Epithelial cell of esophagus (primary cell): Measurements from ENCODE around the gene NODAL.
A peak's percentile ranks its signal among the peaks of the same experiment; 100 is the strongest.

Experiments
- DNase-seq: peaks from one replicate; pipeline ENCODE4 v3.0.0; 2010; ENCODE audit warnings: low read depth
- H3K4me3 ChIP-seq: 2 replicates; pipeline ENCODE4 v1.5.1; 2011; ENCODE audit warnings: mild to moderate bottlenecking, low read length, control low read depth
- TF ChIP-seq, protein P1 (sequence below): IDR thresholded peaks from 2 replicates; pipeline ENCODE4 v1.5.1; 2011; ENCODE audit warnings: low read depth, mild to moderate bottlenecking, low read length, control low read depth, inconsistent platforms; ENCODE audit not compliant: insufficient read depth; ENCODE audit errors: missing control alignments

NODAL gene

GRCh38 chr10:70430493-70431445, 10.7 kb downstream of the NODAL start:
- TF ChIP-seq, protein P1, sequence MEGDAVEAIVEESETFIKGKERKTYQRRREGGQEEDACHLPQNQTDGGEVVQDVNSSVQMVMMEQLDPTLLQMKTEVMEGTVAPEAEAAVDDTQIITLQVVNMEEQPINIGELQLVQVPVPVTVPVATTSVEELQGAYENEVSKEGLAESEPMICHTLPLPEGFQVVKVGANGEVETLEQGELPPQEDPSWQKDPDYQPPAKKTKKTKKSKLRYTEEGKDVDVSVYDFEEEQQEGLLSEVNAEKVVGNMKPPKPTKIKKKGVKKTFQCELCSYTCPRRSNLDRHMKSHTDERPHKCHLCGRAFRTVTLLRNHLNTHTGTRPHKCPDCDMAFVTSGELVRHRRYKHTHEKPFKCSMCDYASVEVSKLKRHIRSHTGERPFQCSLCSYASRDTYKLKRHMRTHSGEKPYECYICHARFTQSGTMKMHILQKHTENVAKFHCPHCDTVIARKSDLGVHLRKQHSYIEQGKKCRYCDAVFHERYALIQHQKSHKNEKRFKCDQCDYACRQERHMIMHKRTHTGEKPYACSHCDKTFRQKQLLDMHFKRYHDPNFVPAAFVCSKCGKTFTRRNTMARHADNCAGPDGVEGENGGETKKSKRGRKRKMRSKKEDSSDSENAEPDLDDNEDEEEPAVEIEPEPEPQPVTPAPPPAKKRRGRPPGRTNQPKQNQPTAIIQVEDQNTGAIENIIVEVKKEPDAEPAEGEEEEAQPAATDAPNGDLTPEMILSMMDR = no peak
- peak; percentile 51 for DNase-seq
- H3K4me3 ChIP-seq = no peak overlapping the region

GRCh38 chr10:70426823-70427222, 14.7 kb downstream of the NODAL start:
- H3K4me3 ChIP-seq = no peak overlapping the region
- TF ChIP-seq, protein P1 = no peak
- DNase-seq = no peak

GRCh38 chr10:70425096-70425495, 16.4 kb downstream of the NODAL start:
- H3K4me3 ChIP-seq = no peak overlapping the region
- no peak for DNase-seq
- TF ChIP-seq, protein P1 = no peak

DNA sequence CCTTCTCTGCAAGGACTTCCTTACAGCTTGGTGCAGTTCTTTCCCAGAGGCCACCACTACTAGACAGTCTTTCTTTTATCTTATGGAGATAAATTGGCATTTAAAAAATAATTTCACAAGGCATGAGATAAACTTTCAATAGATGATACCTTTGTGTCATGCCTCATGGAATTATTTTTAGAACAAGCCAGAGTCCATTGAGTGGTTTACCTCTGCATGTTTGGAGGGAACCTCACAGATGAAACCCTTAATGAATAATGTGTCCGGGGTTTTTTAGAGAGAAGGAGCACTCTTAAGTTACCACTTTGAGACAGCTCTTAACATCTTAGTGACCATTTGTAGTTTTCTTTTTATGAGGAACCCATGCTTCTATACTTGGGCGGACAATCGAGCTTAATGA, 17.2 kb downstream of the NODAL start:
- H3K4me3 ChIP-seq = no peak overlapping the region
- TF ChIP-seq, protein P1 = no peak
- DNase-seq = no peak

DNA sequence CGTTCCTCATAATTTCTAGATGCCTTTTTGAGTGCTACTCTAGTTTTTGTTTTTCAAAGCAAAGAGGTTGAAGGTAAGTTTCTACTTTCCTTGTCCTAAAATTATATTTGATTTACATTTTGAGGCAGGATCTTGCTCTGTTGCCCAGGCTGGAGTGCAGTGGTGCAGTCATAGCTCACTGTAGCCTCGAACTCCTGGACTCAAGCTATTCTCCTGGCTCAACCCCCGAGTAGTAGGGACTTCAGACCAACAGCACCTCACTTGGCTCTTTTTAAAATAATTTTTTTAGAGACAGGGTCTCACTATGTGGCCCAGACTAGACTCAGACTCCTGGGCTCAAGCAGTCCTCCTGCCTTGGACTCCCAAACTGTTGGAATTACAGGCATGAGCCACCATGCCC, 22.8 kb downstream of the NODAL start:
- H3K4me3 ChIP-seq = no peak overlapping the region
- TF ChIP-seq, protein P1 = no peak
- no peak for DNase-seq

- DNase-seq = peak; percentile 35
- TF ChIP-seq, protein P1 = no peak
- H3K4me3 ChIP-seq = no peak overlapping the region
Measured at GRCh38 chr10:70418229-70418628, 23.3 kb downstream of the NODAL start.
